Skin epidermis (tissue), 12 donors: ENCODE results near the gene UBR3.
"Not testable (repeated sequence)": the region's sequence is repeated elsewhere in the genome, so short reads cannot be mapped to it uniquely, and the experiment has no call there.

Experiments used
- H3K27ac ChIP-seq, 21 experiments: fragments of 200-600 bp; sonication (generic) in 11 of 21; one replicate each; pipeline ENCODE4 v1.5.0; 2020; ENCODE audit warnings: mild to moderate bottlenecking in 3 of 21, inconsistent platforms in 2 of 21, moderate library complexity in 2 of 21
- H3K4me3 ChIP-seq, 7 experiments: fragments of 200-600 bp; sonication (generic) in 2 of 7; one replicate each; pipeline ENCODE4 v1.5.0; 2020; ENCODE audit warnings: inconsistent platforms in 2 of 7, mild to moderate bottlenecking in 2 of 7, moderate library complexity in 1 of 7

Gene UBR3

GRCh38 chr2:169822785-169823392 lies 4.4 kb upstream of the UBR3 start:
- Histone ChIP-seq H3K4me3 (no peak overlapping the region), H3K27ac (no peak overlapping the region)

- Histone ChIP-seq H3K27ac (peak overlapping the region in 18 of 21 experiments; percentile 78 to 91 (median 87)), H3K4me3 (peak overlapping the region; percentile 67 to 88 (median 76))
Observed at GRCh38 chr2:169823996-169824372, 3.3 kb upstream of the UBR3 start.

GRCh38 chr2:169824373-169825333 lies 2.6 kb upstream of the UBR3 start, which contains the start of gene METTL5:
Gene METTL5, minus strand, starts transcription at chr2:169824905. Its CDS starts 308 bp downstream, at chr2:169824597.
- peak within 1 kb of the TSS; percentile 2 to 91 (median 86) for H3K27ac ChIP-seq
- peak within 1 kb of the TSS; percentile 67 to 88 (median 76) for H3K4me3 ChIP-seq

- H3K4me3 ChIP-seq = peak overlapping the region; percentile 62 to 97 (median 82)
- peak overlapping the region; percentile 55 to 95 (median 87) for H3K27ac ChIP-seq
Observed at GRCh38 chr2:169828141-169828811, 1.0 kb downstream of the UBR3 start.

- H3K27ac ChIP-seq = no peak overlapping the region
- no peak overlapping the region for H3K4me3 ChIP-seq
Observed at GRCh38 chr2:169834401-169834800, 7.1 kb downstream of the UBR3 start.

- Histone ChIP-seq H3K27ac (no peak overlapping the region), H3K4me3 (no peak overlapping the region)
Observed at GRCh38 chr2:169838743-169839489, 11.7 kb downstream of the UBR3 start.

GRCh38 chr2:169839954-169840746 lies 12.9 kb downstream of the UBR3 start:
- no peak overlapping the region for H3K27ac ChIP-seq
- no peak overlapping the region for H3K4me3 ChIP-seq

GRCh38 chr2:169840747-169841142 lies 13.5 kb downstream of the UBR3 start:
- H3K27ac ChIP-seq = no peak overlapping the region
- no peak overlapping the region for H3K4me3 ChIP-seq

GRCh38 chr2:169841625-169842024 lies 14.4 kb downstream of the UBR3 start:
- not testable (repeated sequence) for H3K4me3 ChIP-seq, H3K27ac ChIP-seq

GRCh38 chr2:169845016-169845415 lies 17.8 kb downstream of the UBR3 start:
- H3K27ac ChIP-seq = no peak overlapping the region
- H3K4me3 ChIP-seq = no peak overlapping the region

- not testable (repeated sequence) for H3K4me3 ChIP-seq
Observed at GRCh38 chr2:169848959-169849693, 21.9 kb downstream of the UBR3 start.

GRCh38 chr2:169849710-169850109 lies 22.5 kb downstream of the UBR3 start:
- H3K27ac ChIP-seq = no peak overlapping the region

More at GRCh38 chr2:169848959-169849693, 21.9 kb downstream of the UBR3 start:
- H3K27ac ChIP-seq = not testable (repeated sequence)

GRCh38 chr2:169853041-169853668 lies 25.9 kb downstream of the UBR3 start:
- H3K4me3 ChIP-seq = no peak overlapping the region
- H3K27ac ChIP-seq = no peak overlapping the region

More at GRCh38 chr2:169849710-169850109, 22.5 kb downstream of the UBR3 start:
- H3K4me3 ChIP-seq = no peak overlapping the region

- H3K27ac ChIP-seq, H3K4me3 ChIP-seq: not testable (repeated sequence)
Observed at GRCh38 chr2:169855281-169856258, 28.3 kb downstream of the UBR3 start.

- no peak overlapping the region for H3K4me3 ChIP-seq
- no peak overlapping the region for H3K27ac ChIP-seq
Observed at GRCh38 chr2:169859423-169859822, 32.2 kb downstream of the UBR3 start.

GRCh38 chr2:169860149-169860548 lies 32.9 kb downstream of the UBR3 start:
- H3K4me3 ChIP-seq = no peak overlapping the region
- no peak overlapping the region for H3K27ac ChIP-seq
